Measurements from ENCODE around the gene ENDOD1. TPM values are rescaled to one million over a fixed set of nuclear protein-coding genes. Genes with fewer than 3 reads are reported as not detected.

Gene ENDOD1
- total RNA-seq, 3 donors from 2014 or later (not counting 1 experiment from before 2014, with no cell fraction given) = 10.1 to 15.5 (median 14.0) TPM

GRCh38 chr11:95149651-95150364, 60.2 kb downstream of the ENDOD1 start:
- DNase-seq (no peak), ATAC-seq (no peak)
- H3K9me3 Mint-ChIP-seq = no peaks in the 10 kb centered on the region
- TF ChIP-seq, protein P1, sequence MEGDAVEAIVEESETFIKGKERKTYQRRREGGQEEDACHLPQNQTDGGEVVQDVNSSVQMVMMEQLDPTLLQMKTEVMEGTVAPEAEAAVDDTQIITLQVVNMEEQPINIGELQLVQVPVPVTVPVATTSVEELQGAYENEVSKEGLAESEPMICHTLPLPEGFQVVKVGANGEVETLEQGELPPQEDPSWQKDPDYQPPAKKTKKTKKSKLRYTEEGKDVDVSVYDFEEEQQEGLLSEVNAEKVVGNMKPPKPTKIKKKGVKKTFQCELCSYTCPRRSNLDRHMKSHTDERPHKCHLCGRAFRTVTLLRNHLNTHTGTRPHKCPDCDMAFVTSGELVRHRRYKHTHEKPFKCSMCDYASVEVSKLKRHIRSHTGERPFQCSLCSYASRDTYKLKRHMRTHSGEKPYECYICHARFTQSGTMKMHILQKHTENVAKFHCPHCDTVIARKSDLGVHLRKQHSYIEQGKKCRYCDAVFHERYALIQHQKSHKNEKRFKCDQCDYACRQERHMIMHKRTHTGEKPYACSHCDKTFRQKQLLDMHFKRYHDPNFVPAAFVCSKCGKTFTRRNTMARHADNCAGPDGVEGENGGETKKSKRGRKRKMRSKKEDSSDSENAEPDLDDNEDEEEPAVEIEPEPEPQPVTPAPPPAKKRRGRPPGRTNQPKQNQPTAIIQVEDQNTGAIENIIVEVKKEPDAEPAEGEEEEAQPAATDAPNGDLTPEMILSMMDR (IDR thresholded peaks at IDR 0.05) = no peak
- H3K27me3 ChIP-seq (ENCODE audit: control insufficient read depth, insufficient read depth, low read length) = no peaks in the 10 kb centered on the region
- peaks cover 42% of the 10 kb centered on the region for H3K4me1 ChIP-seq (ENCODE audit: control insufficient read depth, insufficient read depth, low read length)
- no peaks in the 10 kb centered on the region for H3K36me3 ChIP-seq (ENCODE audit: control insufficient read depth, insufficient read depth, low read length)
- peaks cover 13 to 25% of the 10 kb centered on the region in 2 donors for H3K27me3 Mint-ChIP-seq (ENCODE audit: low read depth in 2 of 2)
- peak overlapping the region; percentile 90 for H3K4me3 Mint-ChIP-seq
- H3K27ac Mint-ChIP-seq = peak overlapping the region; percentile 91 to 94
- no peaks in the 10 kb centered on the region for H3K36me3 Mint-ChIP-seq
- H3K4me3 ChIP-seq (ENCODE audit: low read length) = peak overlapping the region; percentile 73
- H3K9me3 ChIP-seq (ENCODE audit: control insufficient read depth, insufficient read depth, low read length) = no peaks in the 10 kb centered on the region
- intact Hi-C loops (cut with micrococcal nuclease) = loop anchor here (2.0 to 10.0 kb wide), 4 partner anchors 177 to 1277 kb away; partner anchors contain the start of genes CWC15 and KDM4D
- H3K4me1 Mint-ChIP-seq = peaks cover 27 to 40% of the 10 kb centered on the region in 2 donors
- H3K27ac ChIP-seq (ENCODE audit: low read length) = no peak overlapping the region
- 63% methylated on average over 23 of the region's 23 CpGs for WGBS (ENCODE audit: insufficient coverage)

DNA sequence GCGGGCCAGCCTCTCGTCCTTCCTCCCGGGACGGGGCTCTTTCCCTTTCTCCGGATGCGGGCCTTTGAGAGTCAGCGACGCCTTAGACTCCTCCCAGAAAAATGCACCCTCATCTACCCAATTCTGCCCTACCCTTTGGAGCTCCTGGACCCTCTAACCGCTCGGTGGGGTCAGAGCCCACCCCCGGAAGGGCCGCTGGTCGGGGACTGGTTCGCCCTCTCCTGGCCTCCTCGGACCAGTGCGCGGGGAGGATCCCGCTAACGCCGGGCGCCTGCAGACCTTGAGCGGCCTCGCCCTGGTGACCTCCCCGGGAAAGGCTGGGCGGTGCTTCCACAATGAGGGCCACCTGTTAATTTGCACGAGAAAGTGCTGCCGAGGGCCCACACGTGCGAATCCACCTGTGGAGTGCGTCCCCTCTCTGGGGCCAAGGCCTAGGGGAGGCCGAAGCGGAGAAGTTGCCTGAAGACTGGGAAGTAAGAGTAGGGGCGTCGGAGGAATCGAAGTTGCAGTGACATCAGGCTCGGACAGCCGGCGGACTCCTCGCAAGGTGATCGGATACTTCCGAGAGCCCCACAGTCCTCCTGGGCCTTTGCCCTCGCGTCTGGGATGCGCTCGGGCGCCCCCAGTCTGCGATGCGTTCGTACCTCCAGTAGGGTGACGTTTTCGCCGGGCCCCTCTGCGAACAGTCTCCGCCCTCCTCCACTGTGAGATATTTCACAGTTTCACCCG, 61.5 kb downstream of the ENDOD1 start:
- Histone ChIP-seq H3K36me3 (ENCODE audit: control insufficient read depth, insufficient read depth, low read length) (no peaks in the 10 kb centered on the region), H3K27ac (ENCODE audit: low read length) (peak overlapping the region; percentile 81), H3K27me3 (ENCODE audit: control insufficient read depth, insufficient read depth, low read length) (no peaks in the 10 kb centered on the region), H3K4me1 (ENCODE audit: control insufficient read depth, insufficient read depth, low read length) (peaks cover 42% of the 10 kb centered on the region), H3K9me3 (ENCODE audit: control insufficient read depth, insufficient read depth, low read length) (no peaks in the 10 kb centered on the region), H3K4me3 (ENCODE audit: low read length) (peak overlapping the region; percentile 73)
- under 1% methylated on average over 55 of the region's 55 CpGs for WGBS (ENCODE audit: insufficient coverage)
- DNase-seq = peak; percentile 85 to 97
- Mint-ChIP-seq H3K4me1 (peaks cover 27 to 40% of the 10 kb centered on the region in 2 donors), H3K36me3 (no peaks in the 10 kb centered on the region), H3K9me3 (no peaks in the 10 kb centered on the region), H3K27ac (peak overlapping the region; percentile 91 to 94), H3K27me3 (ENCODE audit: low read depth in 2 of 2) (peaks cover 7 to 12% of the 10 kb centered on the region in 2 donors), H3K4me3 (peak overlapping the region; percentile 90)
- TF ChIP-seq, protein P1 (IDR thresholded peaks at IDR 0.05) = peak; percentile 81
- intact Hi-C loops (cut with micrococcal nuclease) = loop anchor here (1.0 to 10.0 kb wide), 7 partner anchors 62 to 1276 kb away; partner anchors contain the start of genes CWC15, ENDOD1 and KDM4D
- ATAC-seq = peak; percentile 92 to 98 (median 93)

DNA sequence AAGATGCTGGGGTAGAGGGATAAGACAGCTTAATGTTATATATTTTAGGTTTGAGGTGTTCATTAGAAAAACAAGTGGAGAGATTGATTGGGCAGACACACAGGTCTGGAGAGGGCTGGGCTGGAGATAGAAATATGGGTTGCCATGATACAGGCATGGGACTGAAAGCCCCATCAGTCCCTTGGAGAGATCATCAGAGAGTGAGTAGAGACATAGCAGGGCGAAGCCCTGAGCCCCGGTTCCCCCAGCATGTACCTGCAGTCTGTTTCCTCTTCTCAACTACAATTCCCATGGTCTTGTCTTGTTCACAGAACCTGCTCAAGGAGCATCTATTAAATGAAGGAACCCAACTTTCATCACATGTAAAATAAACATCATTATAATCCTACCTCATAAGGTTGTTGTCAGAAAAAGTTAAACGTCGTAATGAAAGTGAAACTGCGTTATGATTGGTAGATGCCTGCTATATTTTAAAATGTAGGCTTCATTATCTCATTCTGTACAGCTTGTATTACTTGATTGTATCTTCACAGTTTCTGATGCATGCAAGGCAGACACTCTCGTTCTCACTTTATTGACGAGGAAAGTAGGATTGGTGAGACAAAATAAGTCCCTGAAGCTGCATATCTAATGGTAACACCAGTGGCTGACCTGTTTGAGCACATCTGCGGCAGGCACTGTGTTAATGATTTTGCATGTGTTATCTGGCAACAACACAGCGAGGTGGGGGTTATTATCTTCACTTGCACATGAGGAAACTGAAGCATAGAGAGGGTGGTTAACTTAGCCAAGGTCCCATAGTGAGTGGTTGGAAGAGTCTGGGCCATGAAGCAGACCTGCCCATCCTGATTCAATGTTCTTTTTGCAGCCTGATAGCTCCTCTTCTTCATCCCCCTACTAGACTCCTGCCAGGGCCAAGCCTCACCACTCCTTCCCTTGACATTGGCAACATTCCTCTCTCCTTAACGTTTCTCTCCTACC, 63.5 kb downstream of the ENDOD1 start:
- Mint-ChIP-seq H3K4me1 (peaks cover 35 to 48% of the 10 kb centered on the region in 2 donors), H3K27me3 (ENCODE audit: low read depth in 2 of 2) (peaks cover 0 to 3% of the 10 kb centered on the region in 2 donors), H3K36me3 (no peaks in the 10 kb centered on the region), H3K9me3 (no peaks in the 10 kb centered on the region), H3K27ac (peak overlapping the region; percentile 91 to 94), H3K4me3 (peak overlapping the region; percentile 85)
- WGBS (ENCODE audit: insufficient coverage) = 6% methylated on average over 7 of the region's 10 CpGs
- Histone ChIP-seq H3K27ac (ENCODE audit: low read length) (peak overlapping the region; percentile 79), H3K36me3 (ENCODE audit: control insufficient read depth, insufficient read depth, low read length) (no peaks in the 10 kb centered on the region), H3K4me1 (ENCODE audit: control insufficient read depth, insufficient read depth, low read length) (peaks cover 47% of the 10 kb centered on the region), H3K4me3 (ENCODE audit: low read length) (peak overlapping the region; percentile 32), H3K27me3 (ENCODE audit: control insufficient read depth, insufficient read depth, low read length) (no peaks in the 10 kb centered on the region), H3K9me3 (ENCODE audit: control insufficient read depth, insufficient read depth, low read length) (no peaks in the 10 kb centered on the region)
- DNase-seq (peak in 1 of 2 donors; percentile 62), ATAC-seq (peak; percentile 11 to 39 (median 15))
- intact Hi-C loops (cut with micrococcal nuclease) = loop anchor here (1.0 to 10.0 kb wide), 5 partner anchors 78 to 1274 kb away; partner anchors contain the start of gene SESN3
- TF ChIP-seq, protein P1 (IDR thresholded peaks at IDR 0.05) = no peak
